Keratinocyte (primary cell): ENCODE results near the gene FABP3. TPM values are rescaled to one million over a fixed set of nuclear protein-coding genes. Genes with fewer than 3 reads are reported as not detected.

Experiments used
- DNase-seq: peaks from one replicate; pipeline ENCODE4 v3.0.0-alpha.2; 2011; ENCODE audit warnings: low read depth, missing footprints, low spot score
- FAIRE-seq: peaks from 2 replicates; lab custom pipeline; 2011; peaks lifted over from hg19 to GRCh38; lab: Jason Lieb, UNC
- H2AFZ ChIP-seq: 2 replicates; pipeline ENCODE4 v1.6.0; 2012; ENCODE audit warnings: low read length, control low read depth, inconsistent platforms; ENCODE audit not compliant: control insufficient read depth
- H3K27ac ChIP-seq: 2 replicates; pipeline ENCODE4 v1.5.1; 2011; ENCODE audit warnings: low read length; ENCODE audit not compliant: control insufficient read depth, insufficient read depth
- H3K27me3 ChIP-seq: 3 replicates; pipeline ENCODE4 v1.6.0; 2011; ENCODE audit warnings: low read length; ENCODE audit not compliant: control insufficient read depth, insufficient read depth; ENCODE audit errors: extremely low read depth
- H3K36me3 ChIP-seq, 2 experiments: 2 replicates in 1 of 2; 3 replicates in 1 of 2; pipeline ENCODE4 v1.5.1; 2011; ENCODE audit warnings: low read length in 2 of 2, mild to moderate bottlenecking in 1 of 2; ENCODE audit not compliant: control insufficient read depth in 2 of 2, insufficient read depth in 2 of 2; ENCODE audit errors: extremely low read depth in 1 of 2
- H3K4me1 ChIP-seq: 3 replicates; pipeline ENCODE4 v1.5.1; 2011; ENCODE audit warnings: low read length; ENCODE audit not compliant: control insufficient read depth, insufficient read depth; ENCODE audit errors: extremely low read depth
- H3K4me2 ChIP-seq: 3 replicates; pipeline ENCODE4 v1.6.0; 2011; ENCODE audit warnings: low read depth, low read length; ENCODE audit not compliant: control insufficient read depth, insufficient read depth; ENCODE audit errors: extremely low read depth
- H3K4me3 ChIP-seq, 3 experiments: fragments of 200-600 bp in 1 of 3; sonication (generic) in 1 of 3; 2 replicates in 2 of 3; 3 replicates in 1 of 3; pipeline ENCODE4 v1.5.1; 2011 to 2016; ENCODE audit warnings: low read length in 3 of 3, mild to moderate bottlenecking in 3 of 3, control low read depth in 2 of 3, inconsistent platforms in 1 of 3, low read depth in 1 of 3, mixed read lengths in 1 of 3, mixed run types in 1 of 3, moderate library complexity in 1 of 3; ENCODE audit not compliant: control insufficient read depth in 2 of 3, insufficient read depth in 2 of 3; ENCODE audit errors: extremely low read depth in 1 of 3
- H3K79me2 ChIP-seq: 2 replicates; pipeline ENCODE4 v1.6.0; 2012; ENCODE audit warnings: low read length; ENCODE audit not compliant: control insufficient read depth, insufficient read depth
- H3K9ac ChIP-seq: 3 replicates; pipeline ENCODE4 v1.6.0; 2011; ENCODE audit warnings: low read length; ENCODE audit not compliant: control insufficient read depth, insufficient read depth; ENCODE audit errors: extremely low read depth
- H3K9me1 ChIP-seq: 3 replicates; pipeline ENCODE4 v1.6.0; 2011; ENCODE audit warnings: low read length; ENCODE audit not compliant: control insufficient read depth, insufficient read depth; ENCODE audit errors: extremely low read depth
- H3K9me3 ChIP-seq: 2 replicates; pipeline ENCODE4 v1.5.1; 2012; ENCODE audit warnings: low read depth, low read length; ENCODE audit not compliant: control insufficient read depth
- H4K20me1 ChIP-seq: 3 replicates; pipeline ENCODE4 v1.6.0; 2011; ENCODE audit warnings: low read length; ENCODE audit not compliant: control insufficient read depth, insufficient read depth; ENCODE audit errors: extremely low read depth
- EZH2 ChIP-seq: IDR thresholded peaks from one replicate; pipeline ENCODE4 v1.6.1; 2012; ENCODE audit warnings: inconsistent platforms, mild to moderate bottlenecking, low read length, moderate library complexity
- dilution Hi-C: fragments of 300-500 bp; cut with MboI; formaldehyde crosslinking; loops from one replicate; pipeline ENCODE4 v1.7.0; 2020; ENCODE audit warnings: low sequenced_read_pairs; ENCODE audit not compliant: extremely low pct_ligation_motif_present
- polyA plus RNA-seq, 5 experiments: library from polyadenylated mRNA; depleted of rRNA in 3 of 5; stranded (reverse) in 3 of 5; stranded (forward) in 1 of 5; unstranded in 1 of 5; fragments of >200 nt; gene quantifications; 1 replicate in 1 of 5; 2 replicates in 3 of 5; 3 replicates in 1 of 5; pipeline versions ENCODE4 v1.2.1 to v1.2.3, GENCODE V29; 2011 to 2012; ENCODE audit warnings: missing spikeins in 2 of 5, low read depth in 1 of 5, low replicate concordance in 1 of 5
- TF ChIP-seq, protein P1 (sequence below), 3 experiments: IDR thresholded peaks in 1 of 3; conservative IDR thresholded peaks in 1 of 3; optimal IDR thresholded peaks in 1 of 3; 2 replicates in 2 of 3; 3 replicates in 1 of 3; pipeline versions ENCODE3 to v1.5.1; 2011; ENCODE audit warnings: low read length in 3 of 3, mild to moderate bottlenecking in 3 of 3, moderate library complexity in 2 of 3, control low read depth in 1 of 3, inconsistent platforms in 1 of 3; ENCODE audit not compliant: insufficient read depth in 2 of 3; ENCODE audit errors: extremely low read depth in 1 of 3

FABP3 gene
- polyA plus RNA-seq, 1 donor (not counting 4 experiments of a cell fraction or from before 2014, with no cell fraction given): 0.59 TPM

DNA sequence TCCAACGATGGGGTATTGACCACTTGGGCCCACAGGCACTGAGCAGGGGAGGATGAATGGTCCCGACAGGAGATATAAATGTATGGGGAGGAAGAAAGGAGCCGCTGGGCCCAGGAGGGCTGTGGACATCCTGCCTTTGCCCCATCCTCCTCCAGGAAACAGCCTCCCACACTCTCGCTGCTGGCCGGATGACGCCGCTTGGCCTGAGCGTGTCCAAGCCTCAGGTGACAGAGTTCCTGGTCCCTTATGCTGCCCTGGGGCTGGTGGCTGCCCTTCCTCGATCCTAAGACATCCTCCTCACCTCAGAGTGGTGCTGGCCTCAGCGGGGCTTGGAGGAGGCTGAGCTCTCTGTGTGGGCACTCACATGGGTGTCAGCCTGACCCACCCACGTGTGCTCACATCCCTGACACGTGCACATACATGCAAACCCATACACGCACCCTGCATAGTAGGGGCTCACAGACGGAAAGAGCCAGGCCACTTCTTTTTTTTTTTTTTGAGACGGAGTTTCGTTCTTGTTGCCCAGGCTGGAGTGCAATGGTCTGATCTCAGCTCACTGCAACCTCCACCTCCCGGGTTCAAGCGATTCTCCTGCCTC, 34.3 kb upstream of the FABP3 start:
- no peaks in the 10 kb centered on the region for H4K20me1 ChIP-seq
- H3K9ac ChIP-seq: no peak overlapping the region
- H3K36me3 ChIP-seq: no peaks in the 10 kb centered on the region
- no peaks in the 10 kb centered on the region for H3K9me3 ChIP-seq
- H3K4me1 ChIP-seq: peaks cover 3% of the 10 kb centered on the region
- FAIRE-seq (no peak), DNase-seq (no peak)
- no peaks in the 10 kb centered on the region for H3K27me3 ChIP-seq
- TF ChIP-seq, protein P1, sequence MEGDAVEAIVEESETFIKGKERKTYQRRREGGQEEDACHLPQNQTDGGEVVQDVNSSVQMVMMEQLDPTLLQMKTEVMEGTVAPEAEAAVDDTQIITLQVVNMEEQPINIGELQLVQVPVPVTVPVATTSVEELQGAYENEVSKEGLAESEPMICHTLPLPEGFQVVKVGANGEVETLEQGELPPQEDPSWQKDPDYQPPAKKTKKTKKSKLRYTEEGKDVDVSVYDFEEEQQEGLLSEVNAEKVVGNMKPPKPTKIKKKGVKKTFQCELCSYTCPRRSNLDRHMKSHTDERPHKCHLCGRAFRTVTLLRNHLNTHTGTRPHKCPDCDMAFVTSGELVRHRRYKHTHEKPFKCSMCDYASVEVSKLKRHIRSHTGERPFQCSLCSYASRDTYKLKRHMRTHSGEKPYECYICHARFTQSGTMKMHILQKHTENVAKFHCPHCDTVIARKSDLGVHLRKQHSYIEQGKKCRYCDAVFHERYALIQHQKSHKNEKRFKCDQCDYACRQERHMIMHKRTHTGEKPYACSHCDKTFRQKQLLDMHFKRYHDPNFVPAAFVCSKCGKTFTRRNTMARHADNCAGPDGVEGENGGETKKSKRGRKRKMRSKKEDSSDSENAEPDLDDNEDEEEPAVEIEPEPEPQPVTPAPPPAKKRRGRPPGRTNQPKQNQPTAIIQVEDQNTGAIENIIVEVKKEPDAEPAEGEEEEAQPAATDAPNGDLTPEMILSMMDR (optimal IDR thresholded peaks at IDR 0.05 in 1 of 3, IDR thresholded peaks at IDR 0.05 in 1 of 3, conservative IDR thresholded peaks at IDR 0.05 in 1 of 3; ENCODE audit: extremely low read depth in 1 of 3, insufficient read depth in 2 of 3, low read length in 3 of 3): no peak
- no peak for TF ChIP-seq EZH2
- no peaks in the 10 kb centered on the region for H3K9me1 ChIP-seq
- no peak overlapping the region for H3K27ac ChIP-seq
- no peak overlapping the region for H2AFZ ChIP-seq
- dilution Hi-C loops: no loop called here
- H3K79me2 ChIP-seq: no peaks in the 10 kb centered on the region
- no peak overlapping the region for H3K4me2 ChIP-seq
- no peak overlapping the region for H3K4me3 ChIP-seq

DNA sequence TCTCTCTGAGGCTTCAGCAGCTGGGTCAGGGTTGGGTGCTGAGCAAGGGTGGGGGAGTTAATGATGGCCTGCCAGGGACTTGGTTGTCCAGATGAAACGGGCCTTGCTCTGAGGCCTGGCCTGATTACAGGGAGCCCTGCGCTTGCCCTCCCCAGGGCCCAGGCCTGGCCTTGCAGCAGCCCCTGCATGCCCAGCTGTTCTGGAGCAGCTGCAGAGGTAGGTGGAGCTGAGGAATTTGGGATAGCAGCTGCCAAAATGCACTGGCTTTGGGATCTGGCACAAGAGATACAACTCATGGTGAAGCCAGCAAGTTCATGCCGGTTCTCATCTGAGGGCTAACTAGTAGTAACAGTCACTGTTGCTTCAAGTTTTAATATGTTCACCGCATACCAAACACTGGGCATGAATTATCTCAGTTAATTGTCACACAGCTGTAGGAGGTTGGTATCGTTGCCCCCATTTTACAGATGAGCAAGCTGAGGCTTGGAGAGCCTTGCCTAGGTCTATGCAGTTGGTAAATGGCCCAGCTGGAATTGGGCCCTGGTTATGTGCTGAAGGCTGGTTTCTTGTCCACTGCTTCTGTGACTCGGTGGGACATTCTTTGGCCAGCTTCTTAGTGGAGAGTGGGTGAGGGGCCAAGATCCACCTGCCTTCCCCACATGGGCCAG, 32.8 kb upstream of the FABP3 start:
- no peak overlapping the region for H3K27ac ChIP-seq
- no peaks in the 10 kb centered on the region for H4K20me1 ChIP-seq
- no peak overlapping the region for H3K4me3 ChIP-seq
- H3K4me2 ChIP-seq: no peak overlapping the region
- H3K27me3 ChIP-seq: no peaks in the 10 kb centered on the region
- H2AFZ ChIP-seq: no peak overlapping the region
- no peak for DNase-seq
- H3K4me1 ChIP-seq: peaks cover 3% of the 10 kb centered on the region
- TF ChIP-seq, protein P1 (optimal IDR thresholded peaks at IDR 0.05 in 1 of 3, IDR thresholded peaks at IDR 0.05 in 1 of 3, conservative IDR thresholded peaks at IDR 0.05 in 1 of 3; ENCODE audit: extremely low read depth in 1 of 3, insufficient read depth in 2 of 3, low read length in 3 of 3): no peak
- no peak for TF ChIP-seq EZH2
- dilution Hi-C loops: no loop called here
- peak; percentile 74 for FAIRE-seq
- H3K9me1 ChIP-seq: no peaks in the 10 kb centered on the region
- H3K9ac ChIP-seq: no peak overlapping the region
- H3K79me2 ChIP-seq: no peaks in the 10 kb centered on the region
- no peaks in the 10 kb centered on the region for H3K9me3 ChIP-seq
- no peaks in the 10 kb centered on the region for H3K36me3 ChIP-seq
